Activated CD4-positive, alpha-beta T cell treated with anti-CD3 and anti-CD28 coated beads for 36 hours (primary cell): ENCODE data around the gene CHMP4B. TPM values are rescaled to one million over a fixed set of nuclear protein-coding genes. Genes with fewer than 3 reads are reported as not detected.

Experiments used
- ATAC-seq: fragments of 200-7000 bp; cut with Tn5 transposase; one replicate; pipeline ENCODE4 v1.10.0; 2021; ENCODE audit warnings: mild to moderate bottlenecking, moderate library complexity
- CTCF ChIA-PET: fragments of 350-600 bp; sonication (Branson Sonifier 250); formaldehyde crosslinking; loops from one replicate; lab custom pipeline; 2021; ENCODE audit warnings: antibody characterized with exemption; lab: Charles Lee
- POLR2A ChIA-PET: fragments of 350-600 bp; sonication (Branson Sonifier 250); formaldehyde crosslinking; loops from one replicate; lab custom pipeline; 2021; ENCODE audit warnings: antibody characterized with exemption, inconsistent platforms; lab: Charles Lee
- DNase-seq: peaks from one replicate; pipeline ENCODE4 v3.0.0-alpha.2; 2020
- H3K27ac Mint-ChIP-seq: one replicate; pipeline ENCODE4 v1.8.0; 2021; ENCODE audit warnings: mixed read lengths
- H3K27me3 Mint-ChIP-seq: one replicate; pipeline ENCODE4 v1.8.0; 2021; ENCODE audit warnings: mixed read lengths
- H3K36me3 Mint-ChIP-seq: one replicate; pipeline ENCODE4 v1.8.0; 2021; ENCODE audit warnings: low read depth, mixed read lengths
- H3K4me1 Mint-ChIP-seq: one replicate; pipeline ENCODE4 v1.8.0; 2021; ENCODE audit warnings: mixed read lengths
- H3K4me3 Mint-ChIP-seq: one replicate; pipeline ENCODE4 v1.8.0; 2021; ENCODE audit warnings: mild to moderate bottlenecking, moderate library complexity, mixed read lengths
- H3K9me3 Mint-ChIP-seq: one replicate; pipeline ENCODE4 v1.8.0; 2021; ENCODE audit warnings: low read depth, mixed read lengths
- intact Hi-C, 2 experiments: fragments of 100-400 bp; cut with DNase I in 1 of 2; cut with micrococcal nuclease in 1 of 2; formaldehyde crosslinking; loops; one replicate each; pipeline versions ENCODE4 v1.14.2 to v1.15.1; 2022 to 2024; cut with DNase I, micrococcal nuclease
- total RNA-seq, 2 experiments: library from RNA; stranded (reverse); gene quantifications; one replicate each; pipeline ENCODE4 v1.2.3, GENCODE V29; 2021

The CHMP4B gene
- total RNA-seq, 2 experiments from 2014 or later = 86.0 to 94.1 TPM

- H3K4me1 Mint-ChIP-seq = peaks cover 4% of the 10 kb centered on the region
- intact Hi-C loops = loop anchor here in 1 of 2 experiments (5.0 kb wide), 1 partner anchor 203 kb away; no protein-coding TSS in a partner anchor
- DNase-seq (no peak), ATAC-seq (no peak)
- no peak overlapping the region for H3K27ac Mint-ChIP-seq
- H3K36me3 Mint-ChIP-seq = no peaks in the 10 kb centered on the region
- ChIA-PET POLR2A (no interaction called here), CTCF (no interaction called here)
- no peak overlapping the region for H3K4me3 Mint-ChIP-seq
- no peaks in the 10 kb centered on the region for H3K9me3 Mint-ChIP-seq
- H3K27me3 Mint-ChIP-seq = no peaks in the 10 kb centered on the region
These were observed 53.3 kb downstream of the CHMP4B start for GRCh38 chr20:33864324-33864963.

DNA sequence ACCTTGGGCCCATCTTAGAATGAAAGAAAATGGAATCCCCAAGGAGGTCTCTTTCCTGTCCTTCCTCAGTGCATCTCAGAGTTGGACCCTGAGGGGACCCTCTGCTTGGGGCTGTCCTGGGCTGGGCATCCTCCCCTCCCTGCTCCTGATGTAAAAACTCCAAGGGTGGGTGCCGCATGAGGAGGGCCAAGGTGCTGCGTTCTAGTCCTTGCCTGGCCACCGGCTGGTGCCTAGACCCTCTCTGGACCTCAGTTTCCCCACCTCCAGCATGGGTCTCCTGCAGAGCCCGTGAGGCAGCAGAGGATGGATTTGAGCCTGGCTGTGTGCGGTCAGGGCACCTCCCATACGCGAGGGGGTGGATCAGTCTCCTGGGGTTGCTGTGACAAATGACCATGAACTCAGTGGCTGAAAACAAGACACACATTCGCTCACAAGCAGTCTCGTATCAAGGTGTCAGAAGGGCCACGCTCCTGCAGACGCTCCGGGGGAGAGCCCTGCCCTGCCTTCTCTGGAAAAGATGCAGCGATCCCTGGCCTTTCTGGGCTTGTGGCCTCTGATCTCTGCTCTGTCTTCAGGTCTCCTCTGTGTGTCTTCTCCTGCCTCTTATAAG, 54.7 kb downstream of the CHMP4B start:
- H3K4me3 Mint-ChIP-seq = no peak overlapping the region
- ChIA-PET POLR2A (no interaction called here), CTCF (interaction anchor here (0.7 kb wide), 1 partner anchor 200 kb away, joined by 3 read pairs; no protein-coding TSS in a partner anchor)
- intact Hi-C loops = no loop called here
- no peaks in the 10 kb centered on the region for H3K27me3 Mint-ChIP-seq
- no peak for DNase-seq
- no peaks in the 10 kb centered on the region for H3K36me3 Mint-ChIP-seq
- ATAC-seq = no peak
- H3K9me3 Mint-ChIP-seq = no peaks in the 10 kb centered on the region
- H3K4me1 Mint-ChIP-seq = no peaks in the 10 kb centered on the region
- no peak overlapping the region for H3K27ac Mint-ChIP-seq

DNA sequence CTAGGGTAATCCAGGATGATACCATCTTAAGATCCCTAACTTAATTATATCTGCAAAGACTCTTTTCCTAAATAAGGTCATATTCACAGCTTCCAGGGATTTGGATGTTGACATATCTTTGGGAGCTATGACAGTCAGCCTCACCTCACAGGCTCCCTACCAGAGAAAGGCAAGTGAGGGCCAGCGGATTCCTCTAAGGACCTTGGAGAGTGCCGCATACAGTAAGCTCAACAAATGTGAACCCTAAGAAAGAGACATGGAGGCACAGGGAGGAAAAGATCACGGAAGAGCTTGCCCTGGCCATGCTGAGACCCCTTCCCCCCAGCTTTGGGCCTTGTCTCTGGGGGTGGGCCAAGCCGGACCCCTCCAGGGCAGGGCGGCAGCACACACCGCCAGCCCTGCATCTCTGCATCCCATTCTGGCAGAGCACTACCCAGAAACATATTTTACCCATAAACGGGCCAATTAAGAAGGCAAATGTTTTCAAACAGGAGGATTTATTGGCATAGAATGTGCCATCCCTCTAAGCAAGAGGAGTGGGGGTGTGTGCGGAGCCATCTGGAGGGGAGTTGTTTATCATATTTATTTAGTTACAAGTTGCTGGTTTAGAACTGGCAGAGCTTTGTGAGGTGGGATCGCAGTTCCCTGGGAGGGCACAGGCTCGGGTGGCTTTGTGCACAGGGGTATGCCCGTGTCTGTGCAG, 55.4 kb downstream of the CHMP4B start:
- no peaks in the 10 kb centered on the region for H3K27me3 Mint-ChIP-seq
- no peaks in the 10 kb centered on the region for H3K9me3 Mint-ChIP-seq
- H3K4me1 Mint-ChIP-seq = no peaks in the 10 kb centered on the region
- no peak overlapping the region for H3K27ac Mint-ChIP-seq
- intact Hi-C loops = no loop called here
- ChIA-PET POLR2A (no interaction called here), CTCF (interaction anchor here (0.7 kb wide), 1 partner anchor 199 kb away, joined by 3 read pairs; no protein-coding TSS in a partner anchor)
- no peak overlapping the region for H3K4me3 Mint-ChIP-seq
- no peaks in the 10 kb centered on the region for H3K36me3 Mint-ChIP-seq
- DNase-seq (no peak), ATAC-seq (no peak)

- H3K36me3 Mint-ChIP-seq = no peaks in the 10 kb centered on the region
- DNase-seq (no peak), ATAC-seq (no peak)
- H3K4me1 Mint-ChIP-seq = no peaks in the 10 kb centered on the region
- intact Hi-C loops = no loop called here
- no peaks in the 10 kb centered on the region for H3K27me3 Mint-ChIP-seq
- CTCF ChIA-PET = no interaction called here
- POLR2A ChIA-PET = no interaction called here
- no peak overlapping the region for H3K4me3 Mint-ChIP-seq
- no peak overlapping the region for H3K27ac Mint-ChIP-seq
- H3K9me3 Mint-ChIP-seq = no peaks in the 10 kb centered on the region
These were observed 56.9 kb downstream of the CHMP4B start for GRCh38 chr20:33868042-33868441.

- H3K36me3 Mint-ChIP-seq = no peaks in the 10 kb centered on the region
- no peaks in the 10 kb centered on the region for H3K27me3 Mint-ChIP-seq
- DNase-seq (no peak), ATAC-seq (no peak)
- intact Hi-C loops = no loop called here
- no peak overlapping the region for H3K4me3 Mint-ChIP-seq
- POLR2A ChIA-PET = interaction anchor here (0.5 kb wide), 1 partner anchor 229 kb away, joined by 9 read pairs; no protein-coding TSS in a partner anchor
- H3K9me3 Mint-ChIP-seq = no peaks in the 10 kb centered on the region
- no peaks in the 10 kb centered on the region for H3K4me1 Mint-ChIP-seq
- CTCF ChIA-PET = no interaction called here
- no peak overlapping the region for H3K27ac Mint-ChIP-seq
These were observed 57.4 kb downstream of the CHMP4B start for GRCh38 chr20:33868595-33868994.

DNA sequence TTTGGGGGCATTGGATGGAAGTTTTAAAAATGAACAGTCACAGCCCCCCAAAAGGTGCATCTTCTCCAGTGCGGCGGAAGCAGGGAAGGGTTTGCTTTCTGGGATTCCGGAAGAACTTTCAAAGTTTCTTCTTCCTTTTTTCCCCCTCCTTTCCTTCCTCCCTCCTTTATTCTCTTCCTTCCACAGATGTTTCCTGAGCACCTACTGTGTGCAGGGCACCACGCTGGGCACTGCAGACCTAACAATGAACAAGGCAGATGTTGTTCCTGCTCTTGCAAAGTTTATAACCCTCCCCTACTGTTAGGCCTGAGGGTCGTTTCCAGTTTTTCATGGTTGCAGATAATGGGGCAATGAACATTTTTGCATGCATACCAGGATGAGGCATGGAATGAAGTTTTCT, 58.1 kb downstream of the CHMP4B start:
- ATAC-seq (no peak), DNase-seq (no peak)
- H3K27me3 Mint-ChIP-seq = no peaks in the 10 kb centered on the region
- intact Hi-C loops = no loop called here
- no peaks in the 10 kb centered on the region for H3K4me1 Mint-ChIP-seq
- ChIA-PET CTCF (no interaction called here), POLR2A (no interaction called here)
- no peak overlapping the region for H3K27ac Mint-ChIP-seq
- H3K9me3 Mint-ChIP-seq = no peaks in the 10 kb centered on the region
- no peaks in the 10 kb centered on the region for H3K36me3 Mint-ChIP-seq
- H3K4me3 Mint-ChIP-seq = no peak overlapping the region

- Mint-ChIP-seq H3K27me3 (no peaks in the 10 kb centered on the region), H3K9me3 (no peaks in the 10 kb centered on the region), H3K27ac (no peak overlapping the region), H3K4me3 (no peak overlapping the region), H3K4me1 (no peaks in the 10 kb centered on the region), H3K36me3 (no peaks in the 10 kb centered on the region)
- intact Hi-C loops = no loop called here
- no peak for DNase-seq
- ChIA-PET POLR2A (no interaction called here), CTCF (no interaction called here)
- no peak for ATAC-seq
These were observed 60.2 kb downstream of the CHMP4B start for GRCh38 chr20:33871362-33871761.

DNA sequence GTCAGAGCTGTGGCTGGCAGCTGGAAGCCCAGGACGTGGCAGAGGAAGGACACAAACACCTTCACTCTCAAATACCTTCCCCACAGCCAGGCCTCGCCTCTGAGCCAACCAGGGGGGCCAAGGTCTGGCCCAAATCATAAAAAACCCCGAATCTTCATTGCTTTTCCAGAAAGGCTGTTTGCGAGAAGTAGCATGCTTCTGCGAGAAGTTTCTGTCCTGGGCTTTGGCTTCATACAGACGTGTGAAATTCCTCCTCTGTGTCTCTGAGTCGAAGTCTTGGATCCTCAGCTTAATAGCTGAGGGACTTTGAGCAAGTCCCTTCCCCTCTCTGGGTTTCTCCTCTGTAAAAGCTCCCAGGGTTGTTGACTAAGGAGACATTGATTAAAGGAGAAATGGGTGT, 63.0 kb downstream of the CHMP4B start:
- no peaks in the 10 kb centered on the region for H3K36me3 Mint-ChIP-seq
- DNase-seq = no peak
- H3K27me3 Mint-ChIP-seq = no peaks in the 10 kb centered on the region
- no peak for ATAC-seq
- no peaks in the 10 kb centered on the region for H3K4me1 Mint-ChIP-seq
- ChIA-PET POLR2A (no interaction called here), CTCF (interaction anchor here (0.6 to 0.7 kb wide), 2 partner anchors 204 to 1237 kb away, joined by 3 read pairs; no protein-coding TSS in a partner anchor)
- H3K9me3 Mint-ChIP-seq = peaks cover 9% of the 10 kb centered on the region
- H3K4me3 Mint-ChIP-seq = no peak overlapping the region
- no peak overlapping the region for H3K27ac Mint-ChIP-seq
- intact Hi-C loops = no loop called here

GRCh38 chr20:33875055-33875454, 63.9 kb downstream of the CHMP4B start:
- Mint-ChIP-seq H3K9me3 (peaks cover 12% of the 10 kb centered on the region), H3K27me3 (no peaks in the 10 kb centered on the region), H3K27ac (no peak overlapping the region), H3K4me1 (no peaks in the 10 kb centered on the region), H3K36me3 (no peaks in the 10 kb centered on the region), H3K4me3 (no peak overlapping the region)
- CTCF ChIA-PET = interaction anchor here (0.6 kb wide), 1 partner anchor 1236 kb away, joined by 3 read pairs; no protein-coding TSS in a partner anchor
- POLR2A ChIA-PET = no interaction called here
- no peak for ATAC-seq
- intact Hi-C loops = no loop called here
- DNase-seq = no peak

GRCh38 chr20:33875534-33876026, 64.4 kb downstream of the CHMP4B start:
- POLR2A ChIA-PET = no interaction called here
- intact Hi-C loops = no loop called here
- Mint-ChIP-seq H3K36me3 (no peaks in the 10 kb centered on the region), H3K9me3 (peaks cover 16% of the 10 kb centered on the region), H3K4me3 (no peak overlapping the region), H3K27me3 (no peaks in the 10 kb centered on the region), H3K4me1 (no peaks in the 10 kb centered on the region), H3K27ac (no peak overlapping the region)
- no peak for ATAC-seq
- CTCF ChIA-PET = interaction anchor here (1.1 kb wide), 1 partner anchor 195 kb away, joined by 5 read pairs; no protein-coding TSS in a partner anchor
- no peak for DNase-seq

GRCh38 chr20:33878583-33878982, 67.4 kb downstream of the CHMP4B start:
- Mint-ChIP-seq H3K36me3 (no peaks in the 10 kb centered on the region), H3K27me3 (no peaks in the 10 kb centered on the region), H3K27ac (no peak overlapping the region), H3K4me1 (no peaks in the 10 kb centered on the region), H3K4me3 (no peak overlapping the region), H3K9me3 (peaks cover 16% of the 10 kb centered on the region)
- POLR2A ChIA-PET = interaction anchor here (0.7 kb wide), 1 partner anchor 29 kb away, joined by 5 read pairs; no protein-coding TSS in a partner anchor
- DNase-seq (no peak), ATAC-seq (no peak)
- intact Hi-C loops = no loop called here
- CTCF ChIA-PET = interaction anchor here (0.5 to 0.9 kb wide), 2 partner anchors 27 to 189 kb away, joined by 3 to 4 read pairs; no protein-coding TSS in a partner anchor
